Measurements from ENCODE around the gene SPTBN1.

Gene SPTBN1

GRCh38 chr2:54640834-54641540 is 184.9 kb downstream of the SPTBN1 start:
- Histone ChIP-seq H3K4me3 (ENCODE audit: low read depth, low read length) (no peak overlapping the region), H3K36me3 (replicated peaks) (peaks cover 86% of the 10 kb centered on the region)
- in situ Hi-C loops (cut with HindIII; ENCODE audit: low pct_ligation_motif_present, low sequenced_read_pairs) = no loop called here

GRCh38 chr2:54641988-54642387 is 185.9 kb downstream of the SPTBN1 start:
- in situ Hi-C loops (cut with HindIII; ENCODE audit: low pct_ligation_motif_present, low sequenced_read_pairs) = no loop called here
- Histone ChIP-seq H3K4me3 (ENCODE audit: low read depth, low read length) (no peak overlapping the region), H3K27ac (no peak overlapping the region), H3K27me3 (replicated peaks) (no peaks in the 10 kb centered on the region), H3K36me3 (replicated peaks) (peaks cover 90% of the 10 kb centered on the region)
- TF ChIP-seq CTCF (IDR thresholded peaks at IDR 0.05; ENCODE audit: low read depth, low read length, missing control alignments) = no peak
- no peak for DNase-seq

More at GRCh38 chr2:54640834-54641540, 184.9 kb downstream of the SPTBN1 start:
- no peak for TF ChIP-seq CTCF (IDR thresholded peaks at IDR 0.05; ENCODE audit: low read depth, low read length, missing control alignments)
- no peaks in the 10 kb centered on the region for H3K27me3 ChIP-seq (replicated peaks)
- no peak for DNase-seq
- no peak overlapping the region for H3K27ac ChIP-seq

- no peak overlapping the region for H3K27ac ChIP-seq
- no peak for TF ChIP-seq CTCF (IDR thresholded peaks at IDR 0.05; ENCODE audit: low read depth, low read length, missing control alignments)
- H3K27me3 ChIP-seq (replicated peaks) = no peaks in the 10 kb centered on the region
- H3K4me3 ChIP-seq (ENCODE audit: low read depth, low read length) = no peak overlapping the region
- DNase-seq = no peak
- H3K36me3 ChIP-seq (replicated peaks) = peaks cover 94% of the 10 kb centered on the region
- in situ Hi-C loops (cut with HindIII; ENCODE audit: low pct_ligation_motif_present, low sequenced_read_pairs) = no loop called here
Observed at GRCh38 chr2:54642677-54643430, 186.7 kb downstream of the SPTBN1 start.

GRCh38 chr2:54644236-54644635 is 188.1 kb downstream of the SPTBN1 start:
- Histone ChIP-seq H3K4me3 (ENCODE audit: low read depth, low read length) (no peak overlapping the region), H3K27me3 (replicated peaks) (no peaks in the 10 kb centered on the region), H3K36me3 (replicated peaks) (peaks cover 94% of the 10 kb centered on the region), H3K27ac (no peak overlapping the region)
- DNase-seq = no peak
- in situ Hi-C loops (cut with HindIII; ENCODE audit: low pct_ligation_motif_present, low sequenced_read_pairs) = no loop called here
- no peak for TF ChIP-seq CTCF (IDR thresholded peaks at IDR 0.05; ENCODE audit: low read depth, low read length, missing control alignments)

- no peak overlapping the region for H3K27ac ChIP-seq
- TF ChIP-seq CTCF (IDR thresholded peaks at IDR 0.05; ENCODE audit: low read depth, low read length, missing control alignments) = no peak
- in situ Hi-C loops (cut with HindIII; ENCODE audit: low pct_ligation_motif_present, low sequenced_read_pairs) = no loop called here
- DNase-seq = no peak
- H3K27me3 ChIP-seq (replicated peaks) = no peaks in the 10 kb centered on the region
- H3K36me3 ChIP-seq (replicated peaks) = peaks cover 93% of the 10 kb centered on the region
- H3K4me3 ChIP-seq (ENCODE audit: low read depth, low read length) = no peak overlapping the region
Observed at GRCh38 chr2:54646170-54646927, 190.2 kb downstream of the SPTBN1 start.
